ENCODE measurements around the gene ZNF280B.

GRCh38 chr22:22465094-22465602 is 43.4 kb downstream of the ZNF280B start:
- TF ChIP-seq CTCF (conservative IDR thresholded peaks at IDR 0.05), result no peak
- no peak for TF ChIP-seq ZFX (IDR thresholded peaks at IDR 0.05)
